ENCODE data around the gene MAPK11. TPM values are rescaled to one million over a fixed set of nuclear protein-coding genes. Genes with fewer than 3 reads are reported as not detected.

Gene MAPK11
- total RNA-seq, 2 experiments from 2014 or later, result 5.9 to 6.2 TPM

- no peak overlapping the region for H3K4me3 Mint-ChIP-seq
- no peaks in the 10 kb centered on the region for H3K9me3 Mint-ChIP-seq
- H3K27ac Mint-ChIP-seq, result no peak overlapping the region
- no peak for DNase-seq
- no peaks in the 10 kb centered on the region for H3K27me3 Mint-ChIP-seq
- H3K4me1 Mint-ChIP-seq (ENCODE audit: low read depth), result no peaks in the 10 kb centered on the region
- ChIA-PET POLR2A (no interaction called here), CTCF (no interaction called here)
- no peak for ATAC-seq
- TF ChIP-seq CTCF (IDR thresholded peaks at IDR 0.05), result no peak
- intact Hi-C loops (cut with micrococcal nuclease), result no loop called here
- peaks cover 2% of the 10 kb centered on the region for H3K36me3 Mint-ChIP-seq (ENCODE audit: low read depth)
Observed at GRCh38 chr22:50281384-50281760, 11.2 kb upstream of the MAPK11 start.

GRCh38 chr22:50280708-50281383, 10.7 kb upstream of the MAPK11 start:
- intact Hi-C loops (cut with micrococcal nuclease), result no loop called here

GRCh38 chr22:50280022-50280707, 10.0 kb upstream of the MAPK11 start:
- DNase-seq (no peak), ATAC-seq (no peak)
- no peaks in the 10 kb centered on the region for H3K27me3 Mint-ChIP-seq
- intact Hi-C loops (cut with micrococcal nuclease), result no loop called here
- no peak for TF ChIP-seq CTCF (IDR thresholded peaks at IDR 0.05)
- peaks cover 2% of the 10 kb centered on the region for H3K36me3 Mint-ChIP-seq (ENCODE audit: low read depth)
- H3K27ac Mint-ChIP-seq, result no peak overlapping the region
- H3K4me3 Mint-ChIP-seq, result no peak overlapping the region
- POLR2A ChIA-PET, result no interaction called here
- no peaks in the 10 kb centered on the region for H3K9me3 Mint-ChIP-seq
- H3K4me1 Mint-ChIP-seq (ENCODE audit: low read depth), result no peaks in the 10 kb centered on the region
- CTCF ChIA-PET, result no interaction called here

More at GRCh38 chr22:50280708-50281383, 10.7 kb upstream of the MAPK11 start:
- ChIA-PET CTCF (no interaction called here), POLR2A (no interaction called here)
- TF ChIP-seq CTCF (IDR thresholded peaks at IDR 0.05), result no peak
- Mint-ChIP-seq H3K4me1 (ENCODE audit: low read depth) (no peaks in the 10 kb centered on the region), H3K9me3 (no peaks in the 10 kb centered on the region), H3K27me3 (no peaks in the 10 kb centered on the region), H3K36me3 (ENCODE audit: low read depth) (peaks cover 2% of the 10 kb centered on the region), H3K27ac (no peak overlapping the region), H3K4me3 (no peak overlapping the region)
- no peak for DNase-seq
- no peak for ATAC-seq

- ChIA-PET CTCF (interaction anchor here (0.8 kb wide), 1 partner anchor 75 kb away, joined by 6 read pairs; no protein-coding TSS in a partner anchor), POLR2A (no interaction called here)
- TF ChIP-seq CTCF (IDR thresholded peaks at IDR 0.05), result no peak
- Mint-ChIP-seq H3K27me3 (no peaks in the 10 kb centered on the region), H3K4me3 (no peak overlapping the region), H3K27ac (no peak overlapping the region), H3K9me3 (no peaks in the 10 kb centered on the region), H3K36me3 (ENCODE audit: low read depth) (peaks cover 2% of the 10 kb centered on the region), H3K4me1 (ENCODE audit: low read depth) (no peaks in the 10 kb centered on the region)
- intact Hi-C loops (cut with micrococcal nuclease), result loop anchor here (5.0 kb wide), 1 partner anchor 48 kb away; the partner anchor contains the start of gene DENND6B
- DNase-seq, result no peak
- no peak for ATAC-seq
Observed at GRCh38 chr22:50278956-50279619, 8.9 kb upstream of the MAPK11 start.

- Mint-ChIP-seq H3K27ac (no peak overlapping the region), H3K4me1 (ENCODE audit: low read depth) (no peaks in the 10 kb centered on the region), H3K36me3 (ENCODE audit: low read depth) (peaks cover 2% of the 10 kb centered on the region), H3K27me3 (no peaks in the 10 kb centered on the region), H3K9me3 (no peaks in the 10 kb centered on the region), H3K4me3 (no peak overlapping the region)
- intact Hi-C loops (cut with micrococcal nuclease), result loop anchor here (5.0 kb wide), 1 partner anchor 49 kb away; the partner anchor contains the start of gene DENND6B
- CTCF ChIA-PET, result no interaction called here
- DNase-seq (no peak), ATAC-seq (no peak)
- TF ChIP-seq CTCF (IDR thresholded peaks at IDR 0.05), result no peak
- POLR2A ChIA-PET, result no interaction called here
Observed at GRCh38 chr22:50278461-50278860, 8.3 kb upstream of the MAPK11 start.
